Measurements from ENCODE around the gene GAS6.

DNA sequence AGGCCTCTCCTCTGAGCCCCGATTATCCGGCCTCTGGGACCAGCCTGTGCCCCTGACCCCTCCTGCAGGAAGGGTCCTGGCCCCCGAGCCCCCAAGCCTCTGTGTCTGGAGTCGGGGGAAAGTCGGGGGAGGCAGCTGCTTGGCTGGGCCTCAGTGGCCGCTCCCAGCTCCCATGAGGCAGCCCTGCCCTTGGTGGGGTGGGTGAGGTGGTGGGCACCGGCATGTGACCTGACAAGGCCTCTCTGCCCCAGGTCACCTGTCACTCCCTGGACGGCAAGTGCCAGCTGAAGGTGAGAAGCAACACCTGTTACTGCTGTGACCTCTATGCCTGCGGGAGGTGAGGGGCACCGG lies 63.3 kb downstream of the GAS6 start:
- no peak for TF ChIP-seq POLR2A (IDR thresholded peaks at IDR 0.05)
- TF ChIP-seq, protein P1, sequence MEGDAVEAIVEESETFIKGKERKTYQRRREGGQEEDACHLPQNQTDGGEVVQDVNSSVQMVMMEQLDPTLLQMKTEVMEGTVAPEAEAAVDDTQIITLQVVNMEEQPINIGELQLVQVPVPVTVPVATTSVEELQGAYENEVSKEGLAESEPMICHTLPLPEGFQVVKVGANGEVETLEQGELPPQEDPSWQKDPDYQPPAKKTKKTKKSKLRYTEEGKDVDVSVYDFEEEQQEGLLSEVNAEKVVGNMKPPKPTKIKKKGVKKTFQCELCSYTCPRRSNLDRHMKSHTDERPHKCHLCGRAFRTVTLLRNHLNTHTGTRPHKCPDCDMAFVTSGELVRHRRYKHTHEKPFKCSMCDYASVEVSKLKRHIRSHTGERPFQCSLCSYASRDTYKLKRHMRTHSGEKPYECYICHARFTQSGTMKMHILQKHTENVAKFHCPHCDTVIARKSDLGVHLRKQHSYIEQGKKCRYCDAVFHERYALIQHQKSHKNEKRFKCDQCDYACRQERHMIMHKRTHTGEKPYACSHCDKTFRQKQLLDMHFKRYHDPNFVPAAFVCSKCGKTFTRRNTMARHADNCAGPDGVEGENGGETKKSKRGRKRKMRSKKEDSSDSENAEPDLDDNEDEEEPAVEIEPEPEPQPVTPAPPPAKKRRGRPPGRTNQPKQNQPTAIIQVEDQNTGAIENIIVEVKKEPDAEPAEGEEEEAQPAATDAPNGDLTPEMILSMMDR (IDR thresholded peaks at IDR 0.05), result no peak
